Stomach (tissue), 4 donors: ENCODE results near the gene UBE2O.

ENCODE experiments used
- POLR2A ChIP-seq, 4 donors: fragments of 450-650 bp; IDR thresholded peaks; one replicate each; pipeline ENCODE4 v1.6.1; 2016; ENCODE audit warnings: antibody characterized with exemption in 4 of 4, control low read depth in 2 of 4, mild to moderate bottlenecking in 1 of 4, moderate library complexity in 1 of 4
- TF ChIP-seq, protein P1 (sequence below), 7 experiments: fragments of 450-650 bp in 4 of 7; fragments of 200-600 bp in 3 of 7; sonication (generic) in 3 of 7; IDR thresholded peaks; one replicate each; pipeline ENCODE4 v1.5.1; 2016 to 2019; ENCODE audit warnings: antibody characterized with exemption in 7 of 7, control low read depth in 2 of 7, mild to moderate bottlenecking in 1 of 7

DNA sequence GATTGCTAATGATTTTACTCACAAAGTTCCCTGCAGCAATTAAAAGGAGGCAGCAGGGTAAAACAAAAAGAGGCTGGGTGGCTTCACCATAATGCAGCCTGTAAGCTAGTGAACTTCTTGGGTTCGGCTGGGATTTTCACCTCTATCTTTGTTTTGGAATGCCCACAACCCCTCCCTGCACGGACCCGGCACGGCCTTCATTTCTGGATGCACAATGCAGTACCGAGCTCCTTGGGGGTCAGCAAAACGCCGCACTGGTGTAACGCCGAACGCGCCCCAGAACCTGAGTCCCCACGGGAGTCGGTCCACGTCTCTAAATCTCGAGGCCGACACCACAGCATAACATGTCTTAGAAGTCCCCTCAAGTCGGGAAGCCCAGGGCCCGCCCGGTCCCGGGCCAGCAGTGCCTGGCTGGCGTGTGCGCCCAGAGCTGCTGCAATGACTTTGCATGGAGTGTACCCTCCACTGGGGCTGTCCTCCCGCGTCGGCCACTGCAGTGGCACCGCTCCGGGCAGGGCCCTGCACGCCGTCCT lies 759 bp downstream of the UBE2O start:
- TF ChIP-seq, protein P1, sequence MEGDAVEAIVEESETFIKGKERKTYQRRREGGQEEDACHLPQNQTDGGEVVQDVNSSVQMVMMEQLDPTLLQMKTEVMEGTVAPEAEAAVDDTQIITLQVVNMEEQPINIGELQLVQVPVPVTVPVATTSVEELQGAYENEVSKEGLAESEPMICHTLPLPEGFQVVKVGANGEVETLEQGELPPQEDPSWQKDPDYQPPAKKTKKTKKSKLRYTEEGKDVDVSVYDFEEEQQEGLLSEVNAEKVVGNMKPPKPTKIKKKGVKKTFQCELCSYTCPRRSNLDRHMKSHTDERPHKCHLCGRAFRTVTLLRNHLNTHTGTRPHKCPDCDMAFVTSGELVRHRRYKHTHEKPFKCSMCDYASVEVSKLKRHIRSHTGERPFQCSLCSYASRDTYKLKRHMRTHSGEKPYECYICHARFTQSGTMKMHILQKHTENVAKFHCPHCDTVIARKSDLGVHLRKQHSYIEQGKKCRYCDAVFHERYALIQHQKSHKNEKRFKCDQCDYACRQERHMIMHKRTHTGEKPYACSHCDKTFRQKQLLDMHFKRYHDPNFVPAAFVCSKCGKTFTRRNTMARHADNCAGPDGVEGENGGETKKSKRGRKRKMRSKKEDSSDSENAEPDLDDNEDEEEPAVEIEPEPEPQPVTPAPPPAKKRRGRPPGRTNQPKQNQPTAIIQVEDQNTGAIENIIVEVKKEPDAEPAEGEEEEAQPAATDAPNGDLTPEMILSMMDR (IDR thresholded peaks at IDR 0.05), result no peak
- no peak for TF ChIP-seq POLR2A (IDR thresholded peaks at IDR 0.05)
